Measurements from ENCODE around the gene PFKL. TPM values are rescaled to one million over a fixed set of nuclear protein-coding genes. Genes with fewer than 3 reads are reported as not detected.

PFKL gene
- total RNA-seq, 1 experiment from 2014 or later, result 90.2 TPM

GRCh38 chr21:44319407-44320065 lies 19.7 kb downstream of the PFKL start:
- intact Hi-C loops (cut with micrococcal nuclease), result no loop called here

GRCh38 chr21:44320847-44321246 lies 21.0 kb downstream of the PFKL start:
- Mint-ChIP-seq H3K4me3 (ENCODE audit: unreplicated experiment) (no peak overlapping the region), H3K9me3 (ENCODE audit: unreplicated experiment) (no peaks in the 10 kb centered on the region), H3K36me3 (ENCODE audit: insufficient read depth, unreplicated experiment) (peaks cover 14% of the 10 kb centered on the region), H3K27me3 (ENCODE audit: insufficient read depth, unreplicated experiment) (no peaks in the 10 kb centered on the region), H3K4me1 (ENCODE audit: insufficient read depth, unreplicated experiment) (no peaks in the 10 kb centered on the region), H3K27ac (ENCODE audit: low read depth, unreplicated experiment) (no peak overlapping the region)
- intact Hi-C loops (cut with micrococcal nuclease), result no loop called here
- ChIA-PET POLR2A (no interaction called here), CTCF (no interaction called here)
- no TSS peak for BruUV-seq (replicated peaks)
- DNase-seq (ENCODE audit: unreplicated experiment), result no peak
- TF ChIP-seq CTCF (IDR thresholded peaks at IDR 0.05; ENCODE audit: unreplicated experiment), result no peak

More at GRCh38 chr21:44319407-44320065, 19.7 kb downstream of the PFKL start:
- H3K27me3 Mint-ChIP-seq (ENCODE audit: insufficient read depth, unreplicated experiment), result no peaks in the 10 kb centered on the region
- H3K4me1 Mint-ChIP-seq (ENCODE audit: insufficient read depth, unreplicated experiment), result no peaks in the 10 kb centered on the region
- peaks cover 14% of the 10 kb centered on the region for H3K36me3 Mint-ChIP-seq (ENCODE audit: insufficient read depth, unreplicated experiment)
- ChIA-PET CTCF (no interaction called here), POLR2A (interaction anchor here (0.6 kb wide), 1 partner anchor 9 kb away, joined by 3 read pairs; no protein-coding TSS in a partner anchor)
- no peak for TF ChIP-seq CTCF (IDR thresholded peaks at IDR 0.05; ENCODE audit: unreplicated experiment)
- no peak overlapping the region for H3K27ac Mint-ChIP-seq (ENCODE audit: low read depth, unreplicated experiment)
- H3K4me3 Mint-ChIP-seq (ENCODE audit: unreplicated experiment), result no peak overlapping the region
- no peaks in the 10 kb centered on the region for H3K9me3 Mint-ChIP-seq (ENCODE audit: unreplicated experiment)
- no TSS peak for BruUV-seq (replicated peaks)
- no peak for DNase-seq (ENCODE audit: unreplicated experiment)

- TF ChIP-seq CTCF (IDR thresholded peaks at IDR 0.05; ENCODE audit: unreplicated experiment), result no peak
- no peak for DNase-seq (ENCODE audit: unreplicated experiment)
- POLR2A ChIA-PET, result no interaction called here
- H3K9me3 Mint-ChIP-seq (ENCODE audit: unreplicated experiment), result no peaks in the 10 kb centered on the region
- H3K4me1 Mint-ChIP-seq (ENCODE audit: insufficient read depth, unreplicated experiment), result no peaks in the 10 kb centered on the region
- no peak overlapping the region for H3K27ac Mint-ChIP-seq (ENCODE audit: low read depth, unreplicated experiment)
- H3K27me3 Mint-ChIP-seq (ENCODE audit: insufficient read depth, unreplicated experiment), result no peaks in the 10 kb centered on the region
- intact Hi-C loops (cut with micrococcal nuclease), result no loop called here
- peaks cover 14% of the 10 kb centered on the region for H3K36me3 Mint-ChIP-seq (ENCODE audit: insufficient read depth, unreplicated experiment)
- no peak overlapping the region for H3K4me3 Mint-ChIP-seq (ENCODE audit: unreplicated experiment)
- CTCF ChIA-PET, result no interaction called here
- BruUV-seq (replicated peaks), result no TSS peak
These were observed 22.1 kb downstream of the PFKL start for GRCh38 chr21:44321846-44322450.

- H3K27ac Mint-ChIP-seq (ENCODE audit: low read depth, unreplicated experiment), result no peak overlapping the region
- peaks cover 14% of the 10 kb centered on the region for H3K36me3 Mint-ChIP-seq (ENCODE audit: insufficient read depth, unreplicated experiment)
- H3K27me3 Mint-ChIP-seq (ENCODE audit: insufficient read depth, unreplicated experiment), result no peaks in the 10 kb centered on the region
- CTCF ChIA-PET, result interaction anchor here (0.6 to 1.3 kb wide), 2 partner anchors 16 to 25 kb away, joined by 3 to 4 read pairs; no protein-coding TSS in a partner anchor
- no peak for TF ChIP-seq CTCF (IDR thresholded peaks at IDR 0.05; ENCODE audit: unreplicated experiment)
- no TSS peak for BruUV-seq (replicated peaks)
- intact Hi-C loops (cut with micrococcal nuclease), result no loop called here
- no peaks in the 10 kb centered on the region for H3K9me3 Mint-ChIP-seq (ENCODE audit: unreplicated experiment)
- POLR2A ChIA-PET, result interaction anchor here (0.6 kb wide), 1 partner anchor 7 kb away, joined by 3 read pairs; no protein-coding TSS in a partner anchor
- no peaks in the 10 kb centered on the region for H3K4me1 Mint-ChIP-seq (ENCODE audit: insufficient read depth, unreplicated experiment)
- no peak for DNase-seq (ENCODE audit: unreplicated experiment)
- no peak overlapping the region for H3K4me3 Mint-ChIP-seq (ENCODE audit: unreplicated experiment)
These were observed 22.9 kb downstream of the PFKL start for GRCh38 chr21:44322621-44323325.
